Astrocyte (in vitro differentiated cells and primary cell): ENCODE results near the gene ADARB2. TPM values are rescaled to one million over a fixed set of nuclear protein-coding genes. Genes with fewer than 3 reads are reported as not detected.

Experiments
- DNase-seq: peaks from one replicate; pipeline ENCODE4 v3.0.0-alpha.2; 2010; ENCODE audit warnings: low read depth
- FAIRE-seq: peaks from 2 replicates; lab custom pipeline; 2011; peaks lifted over from hg19 to GRCh38; lab: Jason Lieb, UNC
- H2AFZ ChIP-seq: 2 replicates; pipeline ENCODE4 v1.6.0; 2012; ENCODE audit warnings: low read depth, low read length, inconsistent platforms
- H3K27ac ChIP-seq: 2 replicates; pipeline ENCODE4 v1.5.1; 2011; ENCODE audit warnings: low read depth, low read length, inconsistent platforms
- H3K27me3 ChIP-seq: 2 replicates; pipeline ENCODE4 v1.6.0; 2011; ENCODE audit warnings: low read length, inconsistent platforms; ENCODE audit not compliant: insufficient read depth
- H3K36me3 ChIP-seq: 2 replicates; pipeline ENCODE4 v1.5.1; 2011; ENCODE audit warnings: low read length, inconsistent platforms; ENCODE audit not compliant: insufficient read depth
- H3K4me1 ChIP-seq: 2 replicates; pipeline ENCODE4 v1.5.1; 2011; ENCODE audit warnings: low read length, inconsistent platforms; ENCODE audit not compliant: insufficient read depth
- H3K4me2 ChIP-seq: 2 replicates; pipeline ENCODE4 v1.6.0; 2012; ENCODE audit warnings: low read length, inconsistent platforms
- H3K4me3 ChIP-seq: 2 replicates; pipeline ENCODE4 v1.5.1; 2011; ENCODE audit warnings: low read depth, mild to moderate bottlenecking, low read length, inconsistent platforms; ENCODE audit not compliant: insufficient read depth
- H3K79me2 ChIP-seq: 2 replicates; pipeline ENCODE4 v1.6.0; 2012; ENCODE audit warnings: mild to moderate bottlenecking, low read length, inconsistent platforms; ENCODE audit not compliant: insufficient read depth
- H3K9ac ChIP-seq: 2 replicates; pipeline ENCODE4 v1.6.0; 2012; ENCODE audit warnings: mild to moderate bottlenecking, low read length, inconsistent platforms
- H3K9me3 ChIP-seq: 2 replicates; pipeline ENCODE4 v1.5.1; 2012; ENCODE audit warnings: low read depth, mild to moderate bottlenecking, low read length, inconsistent platforms; ENCODE audit not compliant: insufficient read depth
- H4K20me1 ChIP-seq: 2 replicates; pipeline ENCODE4 v1.6.0; 2012; ENCODE audit warnings: low read length, inconsistent platforms; ENCODE audit not compliant: insufficient read depth
- H3K27ac Mint-ChIP-seq: one replicate; pipeline ENCODE4 v1.8.0; 2021; ENCODE audit warnings: mild to moderate bottlenecking, mixed read lengths; ENCODE audit not compliant: unreplicated experiment
- H3K27me3 Mint-ChIP-seq: one replicate; pipeline ENCODE4 v1.8.0; 2021; ENCODE audit warnings: low read depth, mixed read lengths; ENCODE audit not compliant: unreplicated experiment
- H3K36me3 Mint-ChIP-seq: one replicate; pipeline ENCODE4 v1.8.0; 2021; ENCODE audit warnings: low read depth, mixed read lengths; ENCODE audit not compliant: unreplicated experiment
- H3K4me1 Mint-ChIP-seq: one replicate; pipeline ENCODE4 v1.8.0; 2021; ENCODE audit warnings: low read depth, mixed read lengths; ENCODE audit not compliant: unreplicated experiment
- H3K4me3 Mint-ChIP-seq: one replicate; pipeline ENCODE4 v1.8.0; 2021; ENCODE audit warnings: mild to moderate bottlenecking, moderate library complexity, mixed read lengths; ENCODE audit not compliant: unreplicated experiment
- H3K9me3 Mint-ChIP-seq: one replicate; pipeline ENCODE4 v1.8.0; 2021; ENCODE audit warnings: mild to moderate bottlenecking, mixed read lengths; ENCODE audit not compliant: unreplicated experiment
- EZH2 ChIP-seq: IDR thresholded peaks from 2 replicates; pipeline ENCODE4 v1.6.1; 2012; ENCODE audit warnings: mild to moderate bottlenecking, low read length, inconsistent platforms; ENCODE audit not compliant: insufficient read depth
- total RNA-seq: library from RNA; stranded (reverse); gene quantifications from 2 replicates; pipeline ENCODE4 v1.2.1, GENCODE V29; 2021
- TF ChIP-seq, protein P1 (sequence below): IDR thresholded peaks from 2 replicates; pipeline ENCODE4 v1.5.1; 2011; ENCODE audit warnings: low read depth, mild to moderate bottlenecking, inconsistent platforms, low read length, moderate library complexity; ENCODE audit not compliant: insufficient read depth

ADARB2 gene
- total RNA-seq, 1 donor from 2014 or later, result 0.18 TPM

DNA sequence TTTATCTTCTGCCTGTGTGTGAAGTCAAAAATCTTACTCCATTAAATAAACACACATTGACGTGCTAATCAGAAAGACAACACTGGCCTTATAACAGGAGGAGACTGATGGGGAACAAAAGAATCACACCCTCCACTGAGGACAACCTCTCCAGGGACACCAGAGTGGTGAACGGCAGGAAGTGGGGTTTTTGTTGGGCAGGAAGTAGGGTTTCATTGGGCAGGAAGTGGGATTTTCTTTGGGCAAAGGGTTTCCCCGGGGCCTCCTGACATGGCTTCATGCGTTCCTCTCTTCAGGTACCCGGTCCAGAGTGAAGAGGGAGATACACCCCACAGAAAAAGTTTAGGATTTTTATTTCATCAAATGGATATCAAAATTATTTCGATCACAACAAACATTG lies 30.6 kb downstream of the ADARB2 start:
- peaks cover 10% of the 10 kb centered on the region for H3K4me1 Mint-ChIP-seq
- H3K27ac Mint-ChIP-seq, result no peak overlapping the region
- TF ChIP-seq, protein P1, sequence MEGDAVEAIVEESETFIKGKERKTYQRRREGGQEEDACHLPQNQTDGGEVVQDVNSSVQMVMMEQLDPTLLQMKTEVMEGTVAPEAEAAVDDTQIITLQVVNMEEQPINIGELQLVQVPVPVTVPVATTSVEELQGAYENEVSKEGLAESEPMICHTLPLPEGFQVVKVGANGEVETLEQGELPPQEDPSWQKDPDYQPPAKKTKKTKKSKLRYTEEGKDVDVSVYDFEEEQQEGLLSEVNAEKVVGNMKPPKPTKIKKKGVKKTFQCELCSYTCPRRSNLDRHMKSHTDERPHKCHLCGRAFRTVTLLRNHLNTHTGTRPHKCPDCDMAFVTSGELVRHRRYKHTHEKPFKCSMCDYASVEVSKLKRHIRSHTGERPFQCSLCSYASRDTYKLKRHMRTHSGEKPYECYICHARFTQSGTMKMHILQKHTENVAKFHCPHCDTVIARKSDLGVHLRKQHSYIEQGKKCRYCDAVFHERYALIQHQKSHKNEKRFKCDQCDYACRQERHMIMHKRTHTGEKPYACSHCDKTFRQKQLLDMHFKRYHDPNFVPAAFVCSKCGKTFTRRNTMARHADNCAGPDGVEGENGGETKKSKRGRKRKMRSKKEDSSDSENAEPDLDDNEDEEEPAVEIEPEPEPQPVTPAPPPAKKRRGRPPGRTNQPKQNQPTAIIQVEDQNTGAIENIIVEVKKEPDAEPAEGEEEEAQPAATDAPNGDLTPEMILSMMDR, result no peak
- no peak for TF ChIP-seq EZH2
- FAIRE-seq (no peak), DNase-seq (no peak)
- Histone ChIP-seq H3K79me2 (no peaks in the 10 kb centered on the region), H3K4me1 (no peaks in the 10 kb centered on the region), H3K27ac (no peak overlapping the region), H3K4me3 (no peak overlapping the region), H3K36me3 (no peaks in the 10 kb centered on the region), H3K27me3 (no peaks in the 10 kb centered on the region), H4K20me1 (no peaks in the 10 kb centered on the region), H3K9ac (no peak overlapping the region), H2AFZ (no peak overlapping the region), H3K4me2 (no peak overlapping the region), H3K9me3 (peaks cover 9% of the 10 kb centered on the region)
- H3K4me3 Mint-ChIP-seq, result no peak overlapping the region
- H3K27me3 Mint-ChIP-seq, result peaks cover 5% of the 10 kb centered on the region
- no peaks in the 10 kb centered on the region for H3K36me3 Mint-ChIP-seq
- H3K9me3 Mint-ChIP-seq, result peaks cover 22% of the 10 kb centered on the region

DNA sequence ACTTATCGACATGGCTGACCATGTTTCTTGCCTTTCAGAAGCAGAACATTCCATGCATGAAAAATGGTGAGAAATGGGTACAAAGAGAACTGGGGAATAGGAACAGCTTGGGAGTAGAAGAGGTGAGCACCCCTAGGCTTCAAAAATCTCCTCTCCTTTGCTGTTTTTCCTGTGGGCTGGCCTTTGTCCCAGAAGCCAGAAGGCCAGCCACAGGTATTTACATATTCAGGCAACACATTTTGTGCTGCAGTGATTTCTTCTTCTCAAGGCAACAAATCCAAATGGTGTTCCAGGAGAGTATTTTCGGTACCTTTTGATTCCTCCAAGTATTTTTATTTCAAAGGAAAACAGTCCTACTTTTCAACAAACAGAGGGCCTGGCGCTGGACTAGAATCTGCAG lies 31.1 kb downstream of the ADARB2 start:
- DNase-seq (no peak), FAIRE-seq (no peak)
- Histone ChIP-seq H3K9me3 (peaks cover 9% of the 10 kb centered on the region), H3K4me3 (no peak overlapping the region), H4K20me1 (no peaks in the 10 kb centered on the region), H3K4me1 (no peaks in the 10 kb centered on the region), H3K27ac (no peak overlapping the region), H3K36me3 (no peaks in the 10 kb centered on the region), H3K79me2 (no peaks in the 10 kb centered on the region), H3K27me3 (no peaks in the 10 kb centered on the region), H3K9ac (no peak overlapping the region), H2AFZ (no peak overlapping the region), H3K4me2 (no peak overlapping the region)
- peaks cover 22% of the 10 kb centered on the region for H3K9me3 Mint-ChIP-seq
- no peak overlapping the region for H3K4me3 Mint-ChIP-seq
- H3K4me1 Mint-ChIP-seq, result peaks cover 10% of the 10 kb centered on the region
- H3K36me3 Mint-ChIP-seq, result no peaks in the 10 kb centered on the region
- TF ChIP-seq EZH2, result no peak
- TF ChIP-seq, protein P1, result no peak
- no peak overlapping the region for H3K27ac Mint-ChIP-seq
- H3K27me3 Mint-ChIP-seq, result peaks cover 5% of the 10 kb centered on the region

DNA sequence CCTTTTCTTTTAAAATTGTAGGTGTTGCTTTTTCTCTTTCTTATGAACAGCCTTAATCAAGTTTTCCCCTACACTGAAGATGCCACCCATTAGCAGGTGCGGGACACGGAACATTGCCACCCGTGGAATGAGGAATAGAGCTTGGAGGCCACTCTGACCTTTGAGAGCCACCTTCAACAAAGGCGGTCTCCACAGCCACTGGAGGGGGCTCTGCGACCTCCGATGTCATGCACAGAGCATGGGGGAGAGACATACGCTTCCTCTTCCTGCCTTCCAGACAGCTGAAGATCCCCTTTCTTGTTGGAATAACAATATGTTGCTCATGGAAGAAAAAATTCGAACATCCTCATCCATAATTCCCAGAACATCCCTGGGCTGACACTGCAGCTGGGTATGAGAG lies 39.1 kb downstream of the ADARB2 start:
- DNase-seq, result no peak
- peaks cover 4% of the 10 kb centered on the region for H3K27me3 Mint-ChIP-seq
- Histone ChIP-seq H2AFZ (no peak overlapping the region), H3K79me2 (no peaks in the 10 kb centered on the region), H3K9me3 (peaks cover 14% of the 10 kb centered on the region), H3K4me1 (no peaks in the 10 kb centered on the region), H3K27me3 (no peaks in the 10 kb centered on the region), H3K36me3 (no peaks in the 10 kb centered on the region), H3K9ac (no peak overlapping the region), H4K20me1 (no peaks in the 10 kb centered on the region), H3K27ac (no peak overlapping the region), H3K4me2 (no peak overlapping the region), H3K4me3 (no peak overlapping the region)
- no peak overlapping the region for H3K27ac Mint-ChIP-seq
- peaks cover 6% of the 10 kb centered on the region for H3K9me3 Mint-ChIP-seq
- FAIRE-seq, result no peak
- TF ChIP-seq, protein P1, result no peak
- TF ChIP-seq EZH2, result no peak
- H3K36me3 Mint-ChIP-seq, result no peaks in the 10 kb centered on the region
- H3K4me3 Mint-ChIP-seq, result no peak overlapping the region
- H3K4me1 Mint-ChIP-seq, result no peaks in the 10 kb centered on the region
